HepG2 (cell line): Measurements from ENCODE around the gene HRH2. TPM values are rescaled to one million over a fixed set of nuclear protein-coding genes. Genes with fewer than 3 reads are reported as not detected.

Source experiments
- ATAC-seq: fragments of 200-7000 bp; cut with Tn5 transposase; 3 replicates; pipeline ENCODE4 v1.9.1; 2020; ENCODE audit warnings: mild to moderate bottlenecking, moderate library complexity
- BruUV-seq: library from RNA; stranded (reverse); fragments of 400-500 nt; replicated peaks from 2 replicates; lab custom pipeline; 2021; lab: Mats Ljungman, UMichigan
- CTCF ChIA-PET: fragments of 300-600 bp; formaldehyde crosslinking; extraction: SDS; loops from one replicate; lab custom pipeline; 2021; ENCODE audit warnings: low total read pairs, inconsistent platforms, low intra/inter-chr PET ratio; lab: Yijun Ruan, JAX
- POLR2A ChIA-PET: fragments of 350-600 bp; sonication (Branson Sonifier 250); formaldehyde crosslinking; loops from one replicate; lab custom pipeline; 2020; ENCODE audit warnings: antibody characterized with exemption, inconsistent platforms; lab: Yijun Ruan, JAX
- DNase-seq: peaks from one replicate; pipeline ENCODE4 v3.0.0-alpha.2; 2015; ENCODE audit warnings: low spot score
- FAIRE-seq: peaks from 3 replicates; lab custom pipeline; 2011; peaks lifted over from hg19 to GRCh38; lab: Jason Lieb, UNC
- H2AFZ ChIP-seq: one replicate; pipeline ENCODE4 v1.6.1; 2011; ENCODE audit warnings: low read length, inconsistent platforms
- H3K27ac ChIP-seq: fragments of 300-600 bp; 3 replicates; pipeline ENCODE4 v1.8.0; 2011; ENCODE audit warnings: mixed run types, mild to moderate bottlenecking, mixed read lengths, low read length, inconsistent platforms; ENCODE audit not compliant: insufficient read depth; ENCODE audit errors: extremely low read length
- H3K27me3 ChIP-seq, 2 experiments: fragments of 200-600 bp in 1 of 2; 2 replicates in 1 of 2; 3 replicates in 1 of 2; pipeline versions ENCODE4 v1.6.0 to v1.8.0; 2011; ENCODE audit warnings: low read length in 2 of 2, mild to moderate bottlenecking in 2 of 2, moderate library complexity in 2 of 2, inconsistent platforms in 1 of 2; ENCODE audit not compliant: insufficient read depth in 2 of 2, control insufficient read depth in 1 of 2
- H3K36me3 ChIP-seq, 2 experiments: fragments of 200-600 bp in 1 of 2; replicated peaks in 1 of 2; 2 replicates in 1 of 2; 3 replicates in 1 of 2; pipeline versions ENCODE4 v1.5.1 to v1.8.0; 2011; ENCODE audit warnings: low read length in 2 of 2, inconsistent platforms in 1 of 2; ENCODE audit not compliant: insufficient read depth in 2 of 2, control insufficient read depth in 1 of 2
- H3K4me1 ChIP-seq: 2 replicates; pipeline ENCODE4 v1.5.1; 2012; ENCODE audit warnings: low read length, inconsistent platforms; ENCODE audit not compliant: insufficient read depth
- H3K4me2 ChIP-seq: 2 replicates; pipeline ENCODE4 v1.6.0; 2011; ENCODE audit warnings: low read depth, low read length, inconsistent platforms
- H3K4me3 ChIP-seq, 3 experiments: fragments of 200-600 bp in 1 of 3; sonication (generic), shearing (Covaris generic) in 1 of 3; replicated peaks in 1 of 3; 2 replicates each; pipeline ENCODE4 v1.5.1; 2011 to 2016; ENCODE audit warnings: low read length in 3 of 3, inconsistent platforms in 2 of 3, low read depth in 2 of 3, mild to moderate bottlenecking in 2 of 3, control low read depth in 1 of 3, mixed read lengths in 1 of 3; ENCODE audit not compliant: insufficient read depth in 1 of 3
- H3K79me2 ChIP-seq: one replicate; pipeline ENCODE4 v1.6.1; 2011; ENCODE audit warnings: low read length, inconsistent platforms; ENCODE audit not compliant: insufficient read depth
- H3K9ac ChIP-seq: 2 replicates; pipeline ENCODE4 v1.6.0; 2011; ENCODE audit warnings: mild to moderate bottlenecking, low read depth, low read length, inconsistent platforms; ENCODE audit not compliant: insufficient read depth
- H3K9me3 ChIP-seq: 2 replicates; pipeline ENCODE4 v1.5.1; 2012; ENCODE audit warnings: mild to moderate bottlenecking, low read length
- H4K20me1 ChIP-seq: 2 replicates; pipeline ENCODE4 v1.6.0; 2011; ENCODE audit warnings: inconsistent platforms, mild to moderate bottlenecking, low read length, moderate library complexity; ENCODE audit not compliant: insufficient read depth
- GZF1 ChIP-seq: sonication (generic); formaldehyde crosslinking; IDR thresholded peaks from 2 replicates; pipeline ENCODE4 v1.5.1; 2020; ENCODE audit warnings: mild to moderate bottlenecking, missing genetic modification reagents
- MIER2 ChIP-seq: IDR thresholded peaks from 2 replicates; pipeline ENCODE4 v1.6.1; 2016; ENCODE audit warnings: missing biosample characterization, missing genetic modification reagents
- MLX ChIP-seq: IDR thresholded peaks from 2 replicates; pipeline ENCODE4 v1.6.1; 2016
- SIN3B ChIP-seq: fragments of 150-350 bp; IDR thresholded peaks from 2 replicates; pipeline ENCODE4 v1.6.1; 2014; ENCODE audit warnings: low read length
- SMAD3 ChIP-seq: sonication (generic); formaldehyde crosslinking; IDR thresholded peaks from 2 replicates; pipeline ENCODE4 v1.4.0; 2020; ENCODE audit warnings: missing genetic modification reagents
- TARDBP ChIP-seq: sonication (generic); formaldehyde crosslinking; IDR thresholded peaks from 2 replicates; pipeline ENCODE4 v1.8.0; 2022; ENCODE audit warnings: mild to moderate bottlenecking, missing genetic modification reagents
- ZBTB34 ChIP-seq: sonication (generic); formaldehyde crosslinking; IDR thresholded peaks from 2 replicates; pipeline ENCODE4 v1.8.0; 2022; ENCODE audit warnings: mild to moderate bottlenecking, missing genetic modification reagents
- ZNF335 ChIP-seq: sonication (generic); formaldehyde crosslinking; IDR thresholded peaks from 2 replicates; pipeline ENCODE4 v1.4.0; 2020; ENCODE audit warnings: missing genetic modification reagents
- ZNF550 ChIP-seq: sonication (generic); formaldehyde crosslinking; IDR thresholded peaks from 2 replicates; pipeline ENCODE4 v1.4.0; 2020; ENCODE audit warnings: mild to moderate bottlenecking, missing genetic modification reagents, borderline replicate concordance
- ZNF768 ChIP-seq: sonication (generic); formaldehyde crosslinking; IDR thresholded peaks from 2 replicates; pipeline ENCODE4 v1.4.0; 2020; ENCODE audit warnings: missing genetic modification reagents
- ZSCAN20 ChIP-seq: sonication (generic); formaldehyde crosslinking; IDR thresholded peaks from 2 replicates; pipeline ENCODE4 v1.4.0; 2020; ENCODE audit warnings: missing genetic modification reagents, mild to moderate bottlenecking, borderline replicate concordance
- WGBS: methylation state at CpG from one replicate; pipeline ENCODE4 v1.1.6; 2017; ENCODE audit warnings: low lambda C conversion rate; 5-methylcytosine and 5-hydroxymethylcytosine counted together
- in situ Hi-C: cut with HindIII; loops from 2 replicates; pipeline ENCODE4 v1.10.0; 2017; ENCODE audit warnings: low pct_unique_long_range_greater_than_20kb; ENCODE audit not compliant: extremely low pct_ligation_motif_present
- intact Hi-C: fragments of 100-400 bp; cut with micrococcal nuclease; formaldehyde crosslinking; loops from one replicate; pipeline ENCODE4 v1.10.0; 2022; ENCODE audit not compliant: unreplicated experiment
- polyA plus RNA-seq, 8 experiments: library from polyadenylated mRNA; depleted of rRNA in 3 of 8; stranded (reverse) in 7 of 8; unstranded in 1 of 8; fragments of >200 nt; fragmentation: Illumina TruSeq in 4 of 8; extraction: Trizol in 4 of 8; gene quantifications; 2 replicates each; pipeline versions ENCODE4 v1.2.1 to v1.2.3, GENCODE V29; 2011 to 2016; ENCODE audit warnings: low read depth in 4 of 8, missing spikeins in 1 of 8, mixed read lengths in 1 of 8; ENCODE audit not compliant: insufficient read depth in 1 of 8
- total RNA-seq, 5 experiments: library from RNA; depleted of rRNA; stranded (reverse); fragments of >200 nt; fragmentation: Illumina TruSeq; extraction: Trizol; gene quantifications; 2 replicates each; pipeline ENCODE4 v1.2.3, GENCODE V29; 2016; ENCODE audit warnings: low read depth in 1 of 5

Gene HRH2
- total and polyA plus RNA-seq, 2 of the 13 experiments (the other 11 are each of a cell fraction or from before 2014, with no cell fraction given), result not detected

- no peaks in the 10 kb centered on the region for H3K9me3 ChIP-seq
- DNase-seq (no peak), FAIRE-seq (no peak), ATAC-seq (no peak)
- no peak overlapping the region for H2AFZ ChIP-seq
- ChIA-PET POLR2A (no interaction called here), CTCF (no interaction called here)
- no TSS peak for BruUV-seq
- peak; percentile 82 for TF ChIP-seq ZNF768
- no peak for TF ChIP-seq ZSCAN20 (CRISPR knock-in tag)
- TF ChIP-seq MLX (CRISPR knock-in tag), result no peak
- no peak for TF ChIP-seq ZNF335 (CRISPR knock-in tag)
- H3K4me2 ChIP-seq, result no peak overlapping the region
- 18% methylated on average over 14 of the region's 16 CpGs for WGBS
- no peaks in the 10 kb centered on the region; a peak in 1 of 5 replicates for H3K27me3 ChIP-seq
- H4K20me1 ChIP-seq, result no peaks in the 10 kb centered on the region
- no peak overlapping the region for H3K4me3 ChIP-seq
- H3K9ac ChIP-seq, result no peak overlapping the region
- no peaks in the 10 kb centered on the region for H3K79me2 ChIP-seq
- no peaks in the 10 kb centered on the region for H3K36me3 ChIP-seq
- H3K4me1 ChIP-seq, result peaks cover 10% of the 10 kb centered on the region
- in situ Hi-C loops, result no loop called here
- no peak overlapping the region for H3K27ac ChIP-seq
- intact Hi-C loops, result no loop called here
These were observed 5.6 kb downstream of the HRH2 start for GRCh38 chr5:175663186-175664184.

GRCh38 chr5:175664723-175665122, 6.9 kb downstream of the HRH2 start:
- H2AFZ ChIP-seq, result no peak overlapping the region
- ATAC-seq (no peak), DNase-seq (no peak), FAIRE-seq (no peak)
- ChIA-PET CTCF (no interaction called here), POLR2A (no interaction called here)
- TF ChIP-seq ZNF550 (no peak), SMAD3 (no peak), TARDBP (CRISPR knock-in tag) (no peak), GZF1 (CRISPR knock-in tag) (no peak), SIN3B (no peak), ZBTB34 (CRISPR knock-in tag) (no peak), MIER2 (CRISPR knock-in tag) (no peak)
- H3K27me3 ChIP-seq, result no peaks in the 10 kb centered on the region; a peak in 1 of 5 replicates
- 64% methylated on average over 11 of the region's 11 CpGs for WGBS
- H3K4me1 ChIP-seq, result peaks cover 10% of the 10 kb centered on the region
- no peak overlapping the region for H3K27ac ChIP-seq
- no peaks in the 10 kb centered on the region for H3K36me3 ChIP-seq
- no peak overlapping the region for H3K4me2 ChIP-seq
- in situ Hi-C loops, result no loop called here
- H3K79me2 ChIP-seq, result no peaks in the 10 kb centered on the region
- intact Hi-C loops, result no loop called here
- no peaks in the 10 kb centered on the region for H4K20me1 ChIP-seq
- no peak overlapping the region for H3K9ac ChIP-seq
- no peaks in the 10 kb centered on the region for H3K9me3 ChIP-seq
- no TSS peak for BruUV-seq
- no peak overlapping the region for H3K4me3 ChIP-seq
